CD14-positive monocyte (primary cell): ENCODE measurements around the gene NSD2. TPM values are rescaled to one million over a fixed set of nuclear protein-coding genes. Genes with fewer than 3 reads are reported as not detected.
A peak's percentile ranks its signal among the peaks of the same experiment; 100 is the strongest.

Experiments
- DNase-seq, 3 donors: peaks; one replicate each; pipeline ENCODE4 v3.0.0-alpha.2; 2011 to 2022
- H2AFZ ChIP-seq: 2 replicates; pipeline ENCODE4 v1.6.0; 2012; ENCODE audit warnings: mild to moderate bottlenecking, low read depth, low read length, inconsistent platforms; ENCODE audit not compliant: insufficient read depth, poor library complexity, severe bottlenecking
- H3K27ac ChIP-seq, 2 donors: 1 replicate in 1 of 2; 2 replicates in 1 of 2; pipeline ENCODE4 v1.5.1; 2012 to 2013; ENCODE audit warnings: low read length in 2 of 2, control low read depth in 1 of 2, inconsistent platforms in 1 of 2, low read depth in 1 of 2, mild to moderate bottlenecking in 1 of 2
- H3K27me3 ChIP-seq, 2 donors: one replicate each; pipeline versions ENCODE4 v1.6.0 to v1.6.1; 2011 to 2013; ENCODE audit warnings: low read length in 2 of 2; ENCODE audit not compliant: control insufficient read depth in 2 of 2, insufficient read depth in 2 of 2
- H3K36me3 ChIP-seq, 2 donors: replicated peaks in 1 of 2; 1 replicate in 1 of 2; 2 replicates in 1 of 2; pipeline versions ENCODE4 v1.5.1 to v1.6.1; 2012 to 2013; ENCODE audit warnings: low read length in 2 of 2, control low read depth in 1 of 2, inconsistent platforms in 1 of 2, mild to moderate bottlenecking in 1 of 2; ENCODE audit not compliant: insufficient read depth in 2 of 2, control insufficient read depth in 1 of 2
- H3K4me1 ChIP-seq, 2 donors: 1 replicate in 1 of 2; 2 replicates in 1 of 2; pipeline versions ENCODE4 v1.5.1 to v1.6.1; 2012 to 2013; ENCODE audit warnings: low read length in 2 of 2, control low read depth in 1 of 2, inconsistent platforms in 1 of 2, mild to moderate bottlenecking in 1 of 2, moderate library complexity in 1 of 2; ENCODE audit not compliant: insufficient read depth in 2 of 2, control insufficient read depth in 1 of 2
- H3K4me2 ChIP-seq: replicated peaks from 2 replicates; pipeline ENCODE3; 2012; ENCODE audit warnings: low read length, moderate library complexity, mild to moderate bottlenecking; ENCODE audit not compliant: poor library complexity, severe bottlenecking; ENCODE audit errors: extremely low read depth
- H3K4me3 ChIP-seq, 3 experiments: fragments of 200-600 bp in 1 of 3; sonication (generic) in 1 of 3; replicated peaks in 1 of 3; 1 replicate in 2 of 3; 2 replicates in 1 of 3; pipeline ENCODE4 v1.5.1; 2011 to 2013; ENCODE audit warnings: low read length in 3 of 3, mild to moderate bottlenecking in 3 of 3, control low read depth in 2 of 3, low read depth in 2 of 3, inconsistent platforms in 1 of 3, moderate library complexity in 1 of 3
- H3K79me2 ChIP-seq: 2 replicates; pipeline ENCODE4 v1.6.0; 2012; ENCODE audit warnings: mild to moderate bottlenecking, control low read depth, inconsistent platforms, low read length, moderate library complexity; ENCODE audit not compliant: insufficient read depth
- H3K9ac ChIP-seq: 2 replicates; pipeline ENCODE4 v1.6.0; 2017; ENCODE audit warnings: low read length, mild to moderate bottlenecking; ENCODE audit not compliant: insufficient read depth, poor library complexity, severe bottlenecking
- H3K9me3 ChIP-seq, 2 donors: replicated peaks in 1 of 2; 1 replicate in 1 of 2; 2 replicates in 1 of 2; pipeline versions ENCODE4 v1.5.1 to v1.6.1; 2012 to 2013; ENCODE audit warnings: low read length in 2 of 2, control low read depth in 1 of 2; ENCODE audit not compliant: control insufficient read depth in 1 of 2, insufficient read depth in 1 of 2
- H4K20me1 ChIP-seq: 2 replicates; pipeline ENCODE4 v1.6.0; 2012; ENCODE audit warnings: mild to moderate bottlenecking, low read length, control low read depth, moderate library complexity; ENCODE audit not compliant: insufficient read depth
- H3K27ac Mint-ChIP-seq, 7 donors: one replicate each; pipeline ENCODE4 v1.8.0; 2020; ENCODE audit warnings: mild to moderate bottlenecking in 7 of 7, mixed read lengths in 7 of 7, moderate library complexity in 6 of 7, inconsistent platforms in 2 of 7
- H3K27me3 Mint-ChIP-seq, 3 donors: one replicate each; pipeline ENCODE4 v1.8.0; 2021 to 2022; ENCODE audit warnings: low read depth in 3 of 3, mild to moderate bottlenecking in 3 of 3, mixed read lengths in 3 of 3, moderate library complexity in 3 of 3, inconsistent platforms in 1 of 3
- H3K36me3 Mint-ChIP-seq, 2 donors: one replicate each; pipeline ENCODE4 v1.8.0; 2020; ENCODE audit warnings: mixed read lengths in 2 of 2, inconsistent platforms in 1 of 2, mild to moderate bottlenecking in 1 of 2
- H3K4me1 Mint-ChIP-seq: one replicate; pipeline ENCODE4 v1.8.0; 2020; ENCODE audit warnings: mild to moderate bottlenecking, mixed read lengths
- H3K4me3 Mint-ChIP-seq, 2 donors: one replicate each; pipeline ENCODE4 v1.8.0; 2020; ENCODE audit warnings: mild to moderate bottlenecking in 2 of 2, mixed read lengths in 2 of 2, moderate library complexity in 1 of 2
- H3K9me3 Mint-ChIP-seq, 7 donors: one replicate each; pipeline ENCODE4 v1.8.0; 2020 to 2022; ENCODE audit warnings: mixed read lengths in 7 of 7, mild to moderate bottlenecking in 6 of 7, moderate library complexity in 6 of 7, inconsistent platforms in 2 of 7
- CTCF ChIP-seq: fragments of 200-600 bp; IDR thresholded peaks from one replicate; pipeline ENCODE4 v1.8.0; 2022; ENCODE audit warnings: antibody characterized with exemption, mild to moderate bottlenecking
- WGBS: methylation state at CpG from one replicate; pipeline ENCODE4 v1.1.5; 2013; ENCODE audit warnings: missing lambda C conversion rate; ENCODE audit not compliant: insufficient coverage; 5-methylcytosine and 5-hydroxymethylcytosine counted together
- intact Hi-C, 2 donors: fragments of 100-400 bp; cut with micrococcal nuclease; formaldehyde crosslinking; loops; one replicate each; pipeline versions ENCODE4 v1.15.0 to v1.15.1; 2023
- polyA minus RNA-seq: library from RNA; depleted of rRNA, polyadenylated mRNA; stranded (reverse); fragments of >200 nt; gene quantifications from 2 replicates; pipeline ENCODE4 v1.2.3, GENCODE V29; 2012
- polyA plus RNA-seq, 3 donors: library from polyadenylated mRNA; depleted of rRNA in 1 of 3; unstranded in 2 of 3; stranded (reverse) in 1 of 3; fragments of 300-500 nt in 2 of 3; fragments of >200 nt in 1 of 3; fragmentation: Illumina TruSeq in 2 of 3; gene quantifications; 1 replicate in 2 of 3; 2 replicates in 1 of 3; pipeline ENCODE4 v1.2.3, GENCODE V29; 2012 to 2021
- total RNA-seq, 12 experiments: library from RNA in 1 of 12; stranded (reverse) in 1 of 12; fragments of 120-200 nt in 1 of 12; gene quantifications; one replicate each; pipeline ENCODE4 v1.2.4 and lab custom pipeline; 2013 to 2026; ENCODE audit warnings: mixed read lengths in 6 of 12, inconsistent platforms in 1 of 12

Gene NSD2
- 15.7 TPM for total RNA-seq (2013)
- 1 to 10 TPM; 1.9 to 8.7 (median 2.3) TPM for polyA plus RNA-seq
- 8.7 and 13.6 TPM in 2 replicates for polyA minus RNA-seq
- 11.0 to 74.4 (median 33.9) reads per million in 11 experiments for total RNA-seq (lab: John Stamatoyannopoulos, UW)

DNA sequence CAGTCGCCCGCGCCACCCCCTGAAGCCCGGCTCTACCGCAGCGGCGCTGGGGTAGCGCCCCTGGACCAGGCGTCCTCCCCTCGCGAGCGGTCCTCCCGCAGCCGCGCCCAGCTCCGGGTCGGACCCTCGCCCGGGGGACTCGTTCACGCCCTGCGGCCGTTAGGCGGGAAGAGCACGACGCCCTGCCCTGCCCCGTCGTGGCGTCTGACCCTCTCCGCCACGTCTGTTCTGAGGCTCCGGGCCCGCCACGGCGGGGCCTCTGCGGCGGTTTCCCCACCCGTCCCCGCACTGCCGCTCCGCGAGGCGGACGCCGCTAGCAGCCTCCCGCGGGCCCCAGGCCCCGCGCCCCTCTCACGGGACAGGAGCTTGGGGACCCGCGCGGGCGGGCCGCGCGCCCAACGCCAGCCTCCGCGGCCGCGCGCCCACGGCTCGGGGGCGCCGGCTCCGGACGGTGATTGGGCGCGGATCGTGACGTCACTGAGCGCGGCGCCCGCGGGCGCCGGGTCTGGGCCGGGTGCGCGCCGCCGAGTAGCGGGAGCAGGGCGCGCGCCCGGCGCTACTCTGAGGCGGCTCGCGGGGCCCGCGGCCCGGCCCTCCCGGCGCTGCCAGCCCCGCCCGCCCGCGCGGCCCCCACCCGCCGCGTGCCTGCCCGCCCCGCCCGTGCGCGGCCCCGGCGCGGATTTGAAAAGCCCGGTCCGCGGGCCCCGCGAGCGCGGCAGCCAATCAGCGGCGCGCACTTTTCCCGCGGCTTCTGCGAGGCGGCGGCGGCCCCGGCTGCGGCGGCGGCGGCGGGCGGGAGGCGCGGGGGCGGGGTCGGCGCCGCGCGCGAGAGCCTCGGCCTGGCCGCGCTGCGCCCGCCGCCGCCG lies at the start of gene NSD2:
NSD2 (plus strand) TSS at position 816 of the 866 bp plus-strand sequence. CDS start 29,262 bp downstream, outside the sequence.
- no peak for TF ChIP-seq CTCF
- Histone ChIP-seq H3K27ac (peak within 1 kb of the TSS; percentile 68 to 91), H4K20me1 (no peaks in the 10 kb centered on the region), H3K27me3 (no peaks in the 10 kb centered on the region), H3K4me2 (peak within 1 kb of the TSS; percentile 94), H3K9me3 (no peaks in the 10 kb centered on the region), H3K36me3 (no peaks in the 10 kb centered on the region), H2AFZ (peak within 1 kb of the TSS; percentile 90), H3K9ac (peak within 1 kb of the TSS; percentile 91), H3K4me1 (peaks cover 19 to 30% of the 10 kb centered on the region in 2 donors), H3K79me2 (peaks cover 40% of the 10 kb centered on the region), H3K4me3 (peak within 1 kb of the TSS; percentile 59 to 87 (median 82))
- under 1% methylated on average over 141 of the region's 155 CpGs for WGBS
- peak; percentile 83 to 91 (median 87) for DNase-seq
- Mint-ChIP-seq H3K36me3 (no peaks in the 10 kb centered on the region), H3K4me1 (peaks cover 27% of the 10 kb centered on the region), H3K4me3 (peak within 1 kb of the TSS; percentile 87 to 90), H3K27me3 (peaks cover 7 to 14% (median 7%) of the 10 kb centered on the region in 3 donors), H3K27ac (peak within 1 kb of the TSS; percentile 67 to 93 (median 87)), H3K9me3 (peaks cover 0 to 3% (median 0%) of the 10 kb centered on the region in 7 donors)
- intact Hi-C loops, result loop anchor here (2.0 to 10.0 kb wide), 4 partner anchors 14 to 624 kb away; partner anchors contain the start of genes CTBP1 (in 2 of the 2), FAM53A (in 1 of the 2), LETM1 (in 1 of the 2) and NELFA (in 1 of the 2)

GRCh38 chr4:1821679-1822567 lies 49.3 kb upstream of the NSD2 start:
- TF ChIP-seq CTCF, result no peak
- Mint-ChIP-seq H3K27ac (peak overlapping the region in 2 of 7 donors; percentile 37 to 52), H3K36me3 (peaks cover 78 to 95% of the 10 kb centered on the region in 2 donors), H3K4me3 (no peak overlapping the region), H3K4me1 (no peaks in the 10 kb centered on the region), H3K27me3 (no peaks in the 10 kb centered on the region), H3K9me3 (no peaks in the 10 kb centered on the region)
- no peak overlapping the region for H3K27ac ChIP-seq
- H3K4me1 ChIP-seq, result no peaks in the 10 kb centered on the region
- intact Hi-C loops, result no loop called here
- DNase-seq, result no peak
- H3K36me3 ChIP-seq, result peaks cover 73 to 99% of the 10 kb centered on the region in 2 donors
- no peaks in the 10 kb centered on the region for H3K27me3 ChIP-seq
- 98% methylated on average over 15 of the region's 18 CpGs for WGBS
- H2AFZ ChIP-seq, result no peak overlapping the region
- no peak overlapping the region for H3K9ac ChIP-seq
- no peak overlapping the region for H3K4me2 ChIP-seq
- no peaks in the 10 kb centered on the region for H3K79me2 ChIP-seq
- H3K9me3 ChIP-seq, result no peaks in the 10 kb centered on the region
- H4K20me1 ChIP-seq, result no peaks in the 10 kb centered on the region
- H3K4me3 ChIP-seq, result no peak overlapping the region
